Prostate gland (tissue), 2 donors: ENCODE data around the gene PSMF1. TPM values are rescaled to one million over a fixed set of nuclear protein-coding genes. Genes with fewer than 3 reads are reported as not detected.

Source experiments
- DNase-seq: peaks from one replicate; pipeline ENCODE4 v3.0.0-alpha.2; 2019; ENCODE audit warnings: low spot score
- H3K27ac ChIP-seq, 2 donors: fragments of 200-600 bp; sonication (generic); 2 replicates each; pipeline ENCODE4 v1.5.1; 2017 to 2019
- H3K27me3 ChIP-seq: fragments of 200-600 bp; sonication (generic); replicated peaks from 2 replicates; pipeline ENCODE4 v1.5.1; 2019; ENCODE audit not compliant: insufficient read depth
- H3K36me3 ChIP-seq, 2 donors: fragments of 200-600 bp; sonication (generic); 1 replicate in 1 of 2; 2 replicates in 1 of 2; pipeline versions ENCODE4 v1.5.1 to v1.8.1; 2017 to 2019
- H3K4me1 ChIP-seq: fragments of 200-600 bp; sonication (generic); replicated peaks from 2 replicates; pipeline ENCODE4 v1.5.1; 2019
- H3K4me3 ChIP-seq, 2 donors: fragments of 200-600 bp; sonication (generic); 2 replicates each; pipeline ENCODE4 v1.5.1; 2017 to 2019
- H3K9me3 ChIP-seq: fragments of 200-600 bp; sonication (generic); 2 replicates; pipeline ENCODE4 v1.5.1; 2017
- CTCF ChIP-seq, 4 experiments: fragments of 200-600 bp in 2 of 4; fragments of 450-650 bp in 2 of 4; sonication (generic) in 2 of 4; IDR thresholded peaks; 1 replicate in 3 of 4; 2 replicates in 1 of 4; pipeline ENCODE4 v1.5.1; 2016 to 2019; ENCODE audit warnings: antibody characterized with exemption in 4 of 4, mild to moderate bottlenecking in 2 of 4, moderate library complexity in 2 of 4
- POLR2A ChIP-seq: fragments of 450-650 bp; IDR thresholded peaks from one replicate; pipeline ENCODE4 v1.6.1; 2016; ENCODE audit warnings: antibody characterized with exemption, mild to moderate bottlenecking
- POLR2AphosphoS5 ChIP-seq: sonication (generic); formaldehyde crosslinking; IDR thresholded peaks from one replicate; pipeline ENCODE4 v1.6.1; 2017; ENCODE audit warnings: antibody characterized with exemption
- WGBS: methylation state at CpG from one replicate; pipeline ENCODE4 v1.1.5; 2018; 5-methylcytosine and 5-hydroxymethylcytosine counted together
- intact Hi-C: fragments of 100-400 bp; cut with DNase I; formaldehyde crosslinking; loops from one replicate; pipeline ENCODE4 v1.14.2; 2022
- total RNA-seq, 2 donors: library from RNA; depleted of rRNA; stranded (reverse); fragments of >200 nt; gene quantifications; one replicate each; pipeline ENCODE4 v1.1.0, GENCODE V29; 2016

Gene PSMF1
- total RNA-seq, 2 donors from 2014 or later = 76.8 to 282 TPM

DNA sequence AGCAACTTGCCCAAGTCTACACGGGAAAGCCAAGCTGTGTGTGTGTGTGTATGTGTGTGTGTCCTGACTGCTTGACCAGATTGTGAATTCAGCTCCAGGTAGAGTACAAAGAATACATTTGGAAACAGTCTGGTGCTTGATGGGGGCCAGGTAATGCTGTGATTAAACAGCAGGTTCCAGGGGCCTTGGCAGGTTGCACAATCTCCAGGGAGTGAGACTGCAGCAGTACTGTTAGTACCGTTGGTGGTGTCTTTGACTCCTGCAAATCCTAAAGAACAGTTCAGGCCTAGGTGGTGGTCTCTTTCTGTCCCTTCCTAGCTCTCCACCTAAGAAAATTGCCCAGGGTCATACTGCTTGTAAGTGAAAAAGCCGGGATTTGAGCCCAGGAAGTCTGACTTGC lies 11.2 kb upstream of the PSMF1 start:
- H3K4me3 ChIP-seq = no peak overlapping the region
- 72% methylated on average over 3 of the region's 3 CpGs for WGBS
- intact Hi-C loops = loop anchor here (10.0 kb wide), 1 partner anchor 292 kb away; no protein-coding TSS in a partner anchor
- H3K9me3 ChIP-seq = no peaks in the 10 kb centered on the region
- H3K4me1 ChIP-seq = no peaks in the 10 kb centered on the region
- H3K36me3 ChIP-seq = no peaks in the 10 kb centered on the region
- no peak for TF ChIP-seq CTCF (IDR thresholded peaks at IDR 0.05)
- no peak for TF ChIP-seq POLR2A
- TF ChIP-seq POLR2AphosphoS5 = no peak
- DNase-seq = no peak
- H3K27ac ChIP-seq = no peak overlapping the region
- no peaks in the 10 kb centered on the region for H3K27me3 ChIP-seq

GRCh38 chr20:1108437-1108920 lies 9.9 kb upstream of the PSMF1 start:
- TF ChIP-seq POLR2AphosphoS5 (no peak), CTCF (IDR thresholded peaks at IDR 0.05) (peak in 3 of 4 experiments; percentile 35 to 55 (median 47)), POLR2A (no peak)
- H3K36me3 ChIP-seq = no peaks in the 10 kb centered on the region
- WGBS = 32% methylated on average over 5 of the region's 5 CpGs
- H3K4me1 ChIP-seq = no peaks in the 10 kb centered on the region
- no peak overlapping the region for H3K4me3 ChIP-seq
- intact Hi-C loops = loop anchor here (10.0 kb wide), 1 partner anchor 294 kb away; no protein-coding TSS in a partner anchor
- H3K27ac ChIP-seq = no peak overlapping the region
- H3K27me3 ChIP-seq = no peaks in the 10 kb centered on the region
- no peak for DNase-seq
- H3K9me3 ChIP-seq = no peaks in the 10 kb centered on the region

DNA sequence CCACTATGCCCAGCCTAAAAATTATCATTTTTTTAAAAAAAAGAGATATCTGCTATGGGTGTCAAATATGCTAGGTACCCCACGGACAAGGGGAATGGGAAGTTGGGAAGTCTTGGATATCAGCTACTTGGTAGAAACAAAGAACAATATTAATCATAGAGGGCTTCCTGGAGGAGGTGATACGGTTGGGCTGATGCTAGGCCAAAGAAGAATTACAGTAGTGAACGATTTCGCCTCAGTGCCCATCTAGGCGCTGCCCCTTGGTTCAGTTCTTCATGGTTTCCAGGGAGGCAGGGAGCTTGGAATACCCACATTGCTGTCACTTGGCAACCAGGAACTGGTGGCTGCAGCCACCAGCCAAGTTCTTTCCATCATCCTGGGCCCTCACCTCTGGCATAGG lies 5.5 kb upstream of the PSMF1 start:
- Histone ChIP-seq H3K27ac (no peak overlapping the region), H3K4me3 (no peak overlapping the region), H3K27me3 (no peaks in the 10 kb centered on the region), H3K36me3 (no peaks in the 10 kb centered on the region), H3K4me1 (no peaks in the 10 kb centered on the region), H3K9me3 (no peaks in the 10 kb centered on the region)
- 90% methylated on average over 5 of the region's 5 CpGs for WGBS
- no peak for TF ChIP-seq POLR2AphosphoS5
- TF ChIP-seq POLR2A = no peak
- TF ChIP-seq CTCF (IDR thresholded peaks at IDR 0.05) = no peak
- DNase-seq = no peak
- intact Hi-C loops = no loop called here

DNA sequence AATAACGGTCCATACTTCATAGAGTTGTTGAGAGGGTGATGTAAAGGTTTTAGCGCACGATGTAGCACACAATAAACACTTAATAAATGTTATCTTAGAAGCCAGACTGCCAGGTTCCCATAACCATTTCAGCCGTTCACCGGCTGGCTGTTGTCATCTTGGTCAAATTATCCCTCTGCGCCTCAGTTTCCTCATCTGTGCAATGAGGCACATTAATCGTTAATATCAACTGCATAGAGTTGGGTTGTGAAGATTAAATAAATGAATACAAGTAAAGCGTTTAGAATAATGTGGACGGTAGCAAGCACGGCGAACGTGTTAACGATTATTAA lies 432 bp upstream of the PSMF1 start:
- intact Hi-C loops = loop anchor here (5.0 kb wide), 1 partner anchor 349 kb away; the partner anchor contains the start of gene NSFL1C
- peak overlapping the region; percentile 71 to 87 for H3K4me3 ChIP-seq
- no peaks in the 10 kb centered on the region for H3K36me3 ChIP-seq
- peaks cover 14% of the 10 kb centered on the region for H3K4me1 ChIP-seq
- H3K9me3 ChIP-seq = no peaks in the 10 kb centered on the region
- DNase-seq = no peak
- H3K27ac ChIP-seq = peak overlapping the region; percentile 71 to 83
- TF ChIP-seq POLR2A = no peak
- 16% methylated on average over 13 of the region's 13 CpGs for WGBS
- no peaks in the 10 kb centered on the region for H3K27me3 ChIP-seq

- no peaks in the 10 kb centered on the region for H3K27me3 ChIP-seq
- H3K27ac ChIP-seq = peak overlapping the region; percentile 71 to 83
- H3K4me3 ChIP-seq = peak overlapping the region; percentile 71 to 87
- no peaks in the 10 kb centered on the region for H3K9me3 ChIP-seq
- peaks cover 14% of the 10 kb centered on the region for H3K4me1 ChIP-seq
- DNase-seq = no peak
- WGBS = 10% methylated on average over 7 of the region's 8 CpGs
- no peaks in the 10 kb centered on the region for H3K36me3 ChIP-seq
- TF ChIP-seq POLR2AphosphoS5 (no peak), POLR2A (no peak), CTCF (IDR thresholded peaks at IDR 0.05) (no peak)
- intact Hi-C loops = loop anchor here (5.0 kb wide), 1 partner anchor 348 kb away; the partner anchor contains the start of gene NSFL1C
These were observed 715 bp downstream of the PSMF1 start for GRCh38 chr20:1119128-1119505.
